SJCRH30 (cell line): Measurements from ENCODE around the gene NDUFV2. TPM values are rescaled to one million over a fixed set of nuclear protein-coding genes. Genes with fewer than 3 reads are reported as not detected.

Source experiments
- DNase-seq, 2 experiments: peaks; one replicate each; pipeline ENCODE4 v3.0.0-alpha.2; 2015 to 2020
- H3K27ac ChIP-seq: fragments of 250-450 bp; sonication (Bioruptor Pico); 2 replicates; pipeline ENCODE4 v1.5.1; 2020; ENCODE audit warnings: mild to moderate bottlenecking, moderate library complexity
- H3K27me3 ChIP-seq: fragments of 250-450 bp; sonication (Bioruptor Pico); 2 replicates; pipeline ENCODE4 v1.5.1; 2020; ENCODE audit warnings: mild to moderate bottlenecking, moderate library complexity
- H3K36me3 ChIP-seq: fragments of 250-450 bp; sonication (Bioruptor Pico); 2 replicates; pipeline ENCODE4 v1.5.1; 2020; ENCODE audit warnings: mild to moderate bottlenecking, moderate library complexity
- H3K4me1 ChIP-seq: fragments of 250-450 bp; sonication (Bioruptor Pico); 2 replicates; pipeline ENCODE4 v1.5.1; 2020; ENCODE audit warnings: mild to moderate bottlenecking, moderate library complexity
- H3K4me3 ChIP-seq: fragments of 250-450 bp; sonication (Bioruptor Pico); 2 replicates; pipeline ENCODE4 v1.5.1; 2020; ENCODE audit warnings: mild to moderate bottlenecking, moderate library complexity
- H3K9me3 ChIP-seq: fragments of 250-450 bp; sonication (Bioruptor Pico); replicated peaks from 2 replicates; pipeline ENCODE4 v1.5.1; 2020; ENCODE audit warnings: mild to moderate bottlenecking, moderate library complexity
- total RNA-seq: library from RNA; depleted of rRNA; stranded (reverse); fragments of >200 nt; shearing (Covaris generic); gene quantifications from 2 replicates; pipeline ENCODE4 v1.2.3, GENCODE V29; 2014; rRNA removed

The NDUFV2 gene
- 111 and 125 TPM in 2 replicates for total RNA-seq

DNA sequence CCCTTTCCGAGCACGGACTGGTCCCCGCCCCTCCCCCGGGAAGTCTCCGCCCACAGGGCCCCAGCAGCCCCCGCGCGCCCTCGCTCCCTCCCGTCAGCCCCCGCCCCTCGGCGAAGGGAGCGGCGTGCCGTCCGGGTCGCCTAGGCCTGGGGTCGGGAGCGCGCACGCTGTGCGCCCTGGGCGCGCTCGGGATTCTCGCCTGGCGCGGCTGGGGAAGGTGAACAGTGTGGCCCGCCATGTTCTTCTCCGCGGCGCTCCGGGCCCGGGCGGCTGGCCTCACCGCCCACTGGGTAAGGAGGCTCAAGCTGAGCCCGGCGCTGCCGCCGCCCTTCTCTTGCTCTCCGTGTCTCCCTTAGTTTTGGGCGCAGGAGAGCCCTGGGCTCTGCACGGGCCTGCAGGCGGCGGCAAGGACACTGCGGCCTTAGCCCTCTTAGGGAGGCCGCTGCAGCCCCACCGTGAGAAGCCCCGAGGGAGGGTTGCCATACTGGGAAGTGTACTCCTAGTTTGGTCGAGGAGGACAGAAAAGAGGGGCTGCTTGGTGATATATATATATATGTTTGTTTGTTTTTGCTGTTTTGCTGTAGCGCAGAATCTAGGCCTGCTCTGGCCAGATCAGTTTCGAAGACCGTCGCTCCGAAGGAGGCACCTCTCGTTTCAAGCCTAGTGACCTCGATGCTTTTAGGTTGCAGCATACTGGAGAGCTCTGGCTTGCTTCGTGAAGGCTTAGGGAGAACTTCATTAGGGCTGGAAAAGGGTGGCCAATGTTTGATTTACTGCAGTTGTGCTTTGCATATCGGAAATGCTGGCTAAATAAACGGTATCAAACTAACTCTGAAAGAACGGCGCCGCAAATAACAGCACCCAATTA is at the start of gene NDUFV2:
NDUFV2 (plus strand) TSS at position 192 of the 868 bp plus-strand sequence; CDS start at position 237, 45 bp downstream.
- H3K9me3 ChIP-seq, result no peaks in the 10 kb centered on the region
- H3K27me3 ChIP-seq, result no peaks in the 10 kb centered on the region
- H3K27ac ChIP-seq, result peak within 1 kb of the TSS; percentile 85
- H3K4me1 ChIP-seq, result no peaks in the 10 kb centered on the region
- H3K4me3 ChIP-seq, result peak within 1 kb of the TSS; percentile 87
- H3K36me3 ChIP-seq, result no peaks in the 10 kb centered on the region
- DNase-seq, result peak; percentile 91 to 92

DNA sequence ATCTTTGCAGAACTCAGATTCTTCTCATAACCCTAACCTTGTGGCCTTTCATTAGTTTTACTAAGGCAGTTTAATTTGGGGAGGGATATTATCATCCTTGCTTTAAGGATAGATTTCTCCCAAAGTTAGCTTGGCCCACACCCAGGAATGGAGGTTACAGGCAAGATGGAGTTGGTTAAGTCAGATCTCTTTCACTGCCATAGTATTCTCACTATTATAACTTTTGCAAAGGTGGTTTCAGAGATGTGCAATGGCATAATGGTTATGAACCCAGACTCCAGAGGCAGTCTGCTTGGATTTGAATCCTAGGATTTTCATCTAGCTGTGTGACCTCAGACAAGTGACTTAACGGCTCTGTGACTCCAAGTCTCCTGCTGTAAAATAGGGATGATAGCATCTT is 48.7 kb upstream of the NDUFV2 start:
- H3K9me3 ChIP-seq, result no peaks in the 10 kb centered on the region
- no peaks in the 10 kb centered on the region for H3K27me3 ChIP-seq
- H3K36me3 ChIP-seq, result no peaks in the 10 kb centered on the region
- no peak overlapping the region for H3K4me3 ChIP-seq
- DNase-seq, result no peak
- H3K4me1 ChIP-seq, result no peaks in the 10 kb centered on the region
- H3K27ac ChIP-seq, result no peak overlapping the region

DNA sequence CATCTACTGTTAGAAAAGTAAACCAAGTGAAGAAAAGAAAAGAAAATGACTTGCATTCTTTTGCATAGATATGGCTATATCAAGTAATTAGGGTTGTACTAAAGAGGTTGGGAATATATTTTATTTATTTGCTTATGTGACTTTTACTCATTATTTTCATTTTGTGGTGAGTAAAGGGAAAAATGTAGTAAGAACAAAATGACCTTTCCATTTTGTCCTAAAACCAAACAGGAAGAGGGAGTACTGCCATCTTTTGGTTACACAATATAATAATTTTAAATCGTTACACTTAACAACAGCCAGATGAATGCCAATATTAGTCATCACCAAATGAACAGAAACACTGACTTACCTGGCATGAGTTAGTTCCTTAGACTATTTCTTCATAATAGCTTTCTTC is 47.3 kb upstream of the NDUFV2 start:
- no peaks in the 10 kb centered on the region for H3K4me1 ChIP-seq
- no peak for DNase-seq
- H3K36me3 ChIP-seq, result no peaks in the 10 kb centered on the region
- no peak overlapping the region for H3K4me3 ChIP-seq
- no peaks in the 10 kb centered on the region for H3K9me3 ChIP-seq
- no peak overlapping the region for H3K27ac ChIP-seq
- no peaks in the 10 kb centered on the region for H3K27me3 ChIP-seq

DNA sequence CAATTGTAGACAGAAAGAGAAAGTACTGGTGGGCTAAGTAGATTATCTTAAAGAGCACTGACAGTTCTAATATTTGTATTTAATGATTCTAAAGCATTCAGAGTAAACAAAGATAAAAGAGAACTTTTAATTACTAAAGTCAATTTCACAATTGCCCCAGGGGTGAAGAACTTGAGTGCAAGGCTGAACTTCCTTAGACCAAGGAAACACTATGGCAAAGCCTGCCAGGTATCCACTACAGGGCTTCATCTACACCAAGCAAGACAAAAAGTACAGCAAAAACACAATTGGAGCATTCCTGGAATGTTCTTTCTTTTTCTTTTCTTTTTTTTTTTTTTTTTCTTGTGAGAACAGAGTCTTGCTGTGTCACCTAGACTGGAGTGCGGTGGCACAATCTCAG is 46.9 kb upstream of the NDUFV2 start:
- no peak overlapping the region for H3K4me3 ChIP-seq
- no peaks in the 10 kb centered on the region for H3K4me1 ChIP-seq
- H3K27me3 ChIP-seq, result no peaks in the 10 kb centered on the region
- H3K27ac ChIP-seq, result no peak overlapping the region
- no peaks in the 10 kb centered on the region for H3K9me3 ChIP-seq
- H3K36me3 ChIP-seq, result no peaks in the 10 kb centered on the region
- no peak for DNase-seq

DNA sequence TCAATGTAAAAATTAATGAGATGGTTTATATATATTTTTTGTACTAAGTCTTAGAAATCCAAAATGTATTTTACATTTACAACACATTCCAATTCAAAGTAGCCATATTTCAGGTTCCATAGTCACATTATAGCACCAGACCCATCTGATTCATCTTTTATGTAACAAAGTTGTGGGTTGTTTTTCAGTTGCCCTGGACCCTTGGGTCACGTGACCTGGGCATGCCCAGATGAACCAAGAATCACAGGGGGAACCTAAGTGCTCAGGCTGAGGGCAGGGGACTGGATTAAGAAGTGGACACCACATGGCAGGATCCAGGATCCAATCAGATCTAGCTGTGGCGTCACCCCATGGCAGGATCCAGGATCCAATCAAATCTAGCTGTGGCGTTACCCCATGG is 44.9 kb upstream of the NDUFV2 start:
- no peak overlapping the region for H3K27ac ChIP-seq
- no peak for DNase-seq
- H3K36me3 ChIP-seq, result no peaks in the 10 kb centered on the region
- H3K4me1 ChIP-seq, result no peaks in the 10 kb centered on the region
- no peaks in the 10 kb centered on the region for H3K9me3 ChIP-seq
- no peak overlapping the region for H3K4me3 ChIP-seq
- H3K27me3 ChIP-seq, result no peaks in the 10 kb centered on the region

DNA sequence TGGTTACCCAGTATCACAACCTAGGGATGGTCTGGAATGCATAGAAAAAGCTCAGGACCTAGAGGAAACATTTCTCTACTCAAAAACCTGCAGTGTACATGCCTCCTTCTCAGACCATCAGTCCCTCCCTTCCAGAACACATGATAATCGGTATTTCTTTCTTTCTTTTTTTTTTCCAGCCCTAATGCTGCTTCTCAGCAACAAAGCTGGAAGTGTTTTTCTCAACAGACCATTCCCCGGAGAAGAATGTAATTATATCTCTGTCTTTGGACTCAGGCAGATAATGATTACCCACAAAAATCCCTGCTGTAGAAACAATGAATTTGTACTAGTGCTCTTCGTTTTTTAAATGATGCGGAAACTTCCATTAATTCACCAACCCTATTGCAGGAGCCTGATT is 44.1 kb upstream of the NDUFV2 start:
- H3K4me1 ChIP-seq, result no peaks in the 10 kb centered on the region
- H3K27ac ChIP-seq, result no peak overlapping the region
- no peak overlapping the region for H3K4me3 ChIP-seq
- no peaks in the 10 kb centered on the region for H3K9me3 ChIP-seq
- no peaks in the 10 kb centered on the region for H3K27me3 ChIP-seq
- no peak for DNase-seq
- H3K36me3 ChIP-seq, result no peaks in the 10 kb centered on the region

DNA sequence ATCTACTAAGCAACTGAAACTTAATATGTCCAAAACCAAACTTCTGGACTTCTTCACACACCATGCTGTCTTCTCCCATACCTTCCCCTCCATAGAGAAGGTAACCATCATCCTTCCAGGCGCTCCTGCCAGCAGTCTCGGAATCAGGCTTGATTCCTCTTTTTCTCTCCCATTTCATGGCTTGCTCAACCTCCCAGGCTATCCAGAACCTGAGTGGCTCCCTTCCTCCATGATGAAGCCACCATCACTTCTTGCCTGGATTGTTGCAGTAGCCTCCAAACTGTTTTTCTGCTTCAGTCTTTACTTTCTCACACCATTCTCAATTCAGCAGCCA is 40.1 kb upstream of the NDUFV2 start:
- Histone ChIP-seq H3K4me3 (no peak overlapping the region), H3K9me3 (no peaks in the 10 kb centered on the region), H3K36me3 (no peaks in the 10 kb centered on the region), H3K27ac (no peak overlapping the region), H3K4me1 (no peaks in the 10 kb centered on the region), H3K27me3 (no peaks in the 10 kb centered on the region)
- DNase-seq, result no peak

DNA sequence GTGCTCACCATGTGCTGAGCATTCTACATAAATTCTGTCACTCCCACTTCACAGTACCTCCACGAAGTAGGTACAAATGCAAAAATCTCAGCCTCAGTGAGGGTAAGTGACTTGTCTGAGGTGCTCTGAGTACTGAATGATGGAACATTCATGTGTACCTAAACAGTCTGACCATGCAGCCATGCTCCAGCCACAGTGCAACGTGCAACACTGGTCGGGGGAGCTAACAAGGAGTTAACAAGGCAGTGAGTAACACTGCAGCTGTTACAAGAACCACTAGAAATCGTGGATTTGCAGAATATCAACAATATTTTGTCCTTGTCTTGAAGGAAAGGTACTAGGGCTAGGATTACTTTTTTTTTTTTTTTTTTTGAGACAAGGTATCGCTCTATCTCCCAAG is 36.6 kb upstream of the NDUFV2 start:
- Histone ChIP-seq H3K9me3 (no peaks in the 10 kb centered on the region), H3K27ac (no peak overlapping the region), H3K27me3 (no peaks in the 10 kb centered on the region), H3K36me3 (no peaks in the 10 kb centered on the region), H3K4me1 (no peaks in the 10 kb centered on the region), H3K4me3 (no peak overlapping the region)
- no peak for DNase-seq

DNA sequence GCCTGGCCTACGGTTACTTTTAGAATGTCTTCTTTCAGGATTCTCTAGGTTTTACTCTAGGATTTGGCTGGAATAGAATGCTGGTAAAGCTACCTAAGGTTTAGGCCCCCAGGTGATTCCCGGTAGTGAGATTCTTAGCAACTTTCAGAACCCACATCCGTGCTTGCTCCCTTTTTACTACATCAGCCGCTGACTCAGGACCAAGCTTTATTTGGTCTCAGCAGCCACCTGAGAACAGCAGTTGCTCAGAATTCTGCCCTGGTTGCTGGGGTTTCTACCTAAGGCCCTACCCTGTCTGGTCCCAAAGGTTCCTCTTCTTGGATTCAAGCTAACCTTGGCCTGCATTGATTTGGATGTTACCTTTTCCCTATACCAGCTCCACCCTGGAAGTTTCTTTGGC is 36.1 kb upstream of the NDUFV2 start:
- Histone ChIP-seq H3K4me1 (no peaks in the 10 kb centered on the region), H3K9me3 (no peaks in the 10 kb centered on the region), H3K27ac (no peak overlapping the region), H3K27me3 (no peaks in the 10 kb centered on the region), H3K36me3 (no peaks in the 10 kb centered on the region), H3K4me3 (no peak overlapping the region)
- DNase-seq, result no peak

DNA sequence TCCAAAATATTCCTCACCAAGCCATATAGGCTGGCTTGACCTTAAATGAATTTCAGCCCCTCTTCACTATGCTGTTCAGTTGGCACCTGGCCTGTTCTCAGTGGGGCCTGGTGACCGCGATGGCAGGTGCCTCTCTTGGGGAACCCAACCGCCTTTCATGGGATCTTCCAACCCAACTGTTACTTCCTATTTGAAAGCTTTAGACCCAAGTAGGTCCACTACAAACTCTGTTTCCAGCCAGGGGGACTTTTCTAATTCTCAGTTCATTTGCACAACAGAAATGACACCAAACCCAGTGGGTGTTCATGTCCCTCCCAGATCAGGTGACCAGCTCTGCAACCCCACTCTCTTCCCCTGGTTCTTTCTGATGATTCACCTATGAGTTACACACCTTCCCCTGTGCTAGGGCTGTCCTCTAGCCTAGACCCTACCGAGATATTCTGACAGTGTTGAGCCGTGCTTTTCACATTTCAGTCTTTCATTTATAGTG is 35.6 kb upstream of the NDUFV2 start:
- no peak overlapping the region for H3K27ac ChIP-seq
- no peaks in the 10 kb centered on the region for H3K9me3 ChIP-seq
- no peaks in the 10 kb centered on the region for H3K36me3 ChIP-seq
- H3K27me3 ChIP-seq, result no peaks in the 10 kb centered on the region
- no peak overlapping the region for H3K4me3 ChIP-seq
- no peak for DNase-seq
- no peaks in the 10 kb centered on the region for H3K4me1 ChIP-seq

DNA sequence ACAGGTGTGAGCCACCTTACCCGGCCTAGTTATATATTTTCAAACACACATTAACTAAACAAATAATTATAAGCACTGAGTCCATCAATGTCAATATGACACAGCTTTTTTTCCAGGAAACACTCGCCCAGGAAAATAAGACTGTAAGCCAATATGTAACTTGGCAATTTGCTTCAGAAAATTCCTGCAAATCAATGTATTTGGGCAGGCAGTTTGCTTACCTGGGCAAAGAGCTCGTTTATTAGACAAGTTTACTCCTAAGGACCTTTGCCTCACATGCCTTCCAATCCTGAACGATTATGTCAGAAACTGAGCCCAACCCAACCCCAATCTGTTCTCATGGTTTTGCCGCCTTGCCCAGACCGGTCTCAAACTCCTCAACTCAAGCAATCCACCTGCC is 34.7 kb upstream of the NDUFV2 start:
- no peak for DNase-seq
- Histone ChIP-seq H3K4me3 (no peak overlapping the region), H3K4me1 (no peaks in the 10 kb centered on the region), H3K27me3 (no peaks in the 10 kb centered on the region), H3K27ac (no peak overlapping the region), H3K9me3 (no peaks in the 10 kb centered on the region), H3K36me3 (no peaks in the 10 kb centered on the region)

DNA sequence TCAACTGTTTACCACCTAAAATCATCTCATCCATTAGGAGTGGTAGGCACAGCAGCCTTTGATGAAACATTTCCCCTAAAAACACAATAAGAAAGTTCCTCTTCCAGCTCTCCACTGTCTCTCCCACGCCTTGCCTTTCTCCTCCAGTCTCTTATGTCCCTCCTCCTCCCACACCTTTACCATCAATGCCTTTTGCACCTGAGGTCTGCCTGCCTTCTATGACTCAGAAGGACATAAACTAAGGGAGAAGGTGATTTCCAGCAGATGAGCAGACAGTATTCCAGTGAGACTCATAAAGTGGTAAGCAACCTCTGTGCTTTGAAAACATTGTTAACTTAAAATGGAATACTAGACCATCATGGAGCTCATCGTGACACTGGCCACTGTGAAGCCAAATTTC is 34.2 kb upstream of the NDUFV2 start:
- no peaks in the 10 kb centered on the region for H3K36me3 ChIP-seq
- DNase-seq, result no peak
- H3K4me3 ChIP-seq, result no peak overlapping the region
- no peak overlapping the region for H3K27ac ChIP-seq
- no peaks in the 10 kb centered on the region for H3K27me3 ChIP-seq
- no peaks in the 10 kb centered on the region for H3K4me1 ChIP-seq
- H3K9me3 ChIP-seq, result no peaks in the 10 kb centered on the region

DNA sequence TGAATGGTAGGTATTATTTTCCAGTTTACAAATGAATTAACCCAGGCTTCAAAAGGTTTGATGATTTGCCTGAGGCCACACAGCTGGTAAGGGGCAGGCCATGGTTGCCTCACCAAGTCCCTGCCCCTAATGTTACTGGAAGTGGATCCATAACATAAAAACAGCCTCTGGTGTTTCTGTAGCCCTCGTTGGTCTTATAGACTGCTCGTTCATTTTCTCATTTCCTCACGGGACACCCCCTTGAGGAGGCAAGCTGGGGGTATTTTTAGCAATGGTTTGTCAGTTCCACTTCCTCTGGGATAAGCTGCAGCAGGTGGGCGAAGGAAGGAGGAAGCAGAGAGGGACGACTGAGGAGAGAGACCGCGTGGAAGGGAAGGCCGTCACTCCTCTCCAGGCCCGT is 32.9 kb upstream of the NDUFV2 start:
- DNase-seq, result peak; percentile 56 to 75
- Histone ChIP-seq H3K9me3 (no peaks in the 10 kb centered on the region), H3K4me1 (no peaks in the 10 kb centered on the region), H3K27me3 (no peaks in the 10 kb centered on the region), H3K27ac (peak overlapping the region; percentile 36), H3K4me3 (peak overlapping the region; percentile 36), H3K36me3 (no peaks in the 10 kb centered on the region)

DNA sequence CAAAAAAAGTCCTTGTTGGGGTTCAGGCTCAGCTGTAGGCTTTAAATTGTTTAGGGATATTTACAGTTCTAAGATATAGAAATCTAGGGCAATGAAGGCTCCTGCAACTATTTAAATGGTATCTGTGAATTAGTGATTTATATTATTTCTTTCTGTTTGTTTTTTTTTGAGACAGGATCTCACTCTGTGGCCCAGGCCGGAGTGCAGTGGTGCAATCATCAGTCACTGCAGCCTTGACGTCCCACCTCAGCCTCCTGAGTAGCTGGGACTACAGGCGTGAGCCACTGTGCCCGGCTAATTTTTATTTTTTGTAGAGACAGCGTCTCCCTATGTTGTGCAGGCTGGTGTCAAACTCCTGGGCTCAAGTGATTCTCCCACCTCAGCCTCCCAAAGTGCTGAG is 32.3 kb upstream of the NDUFV2 start:
- Histone ChIP-seq H3K27ac (peak overlapping the region; percentile 36), H3K4me1 (no peaks in the 10 kb centered on the region), H3K4me3 (peak overlapping the region; percentile 36), H3K9me3 (no peaks in the 10 kb centered on the region), H3K27me3 (no peaks in the 10 kb centered on the region), H3K36me3 (no peaks in the 10 kb centered on the region)
- DNase-seq, result no peak

DNA sequence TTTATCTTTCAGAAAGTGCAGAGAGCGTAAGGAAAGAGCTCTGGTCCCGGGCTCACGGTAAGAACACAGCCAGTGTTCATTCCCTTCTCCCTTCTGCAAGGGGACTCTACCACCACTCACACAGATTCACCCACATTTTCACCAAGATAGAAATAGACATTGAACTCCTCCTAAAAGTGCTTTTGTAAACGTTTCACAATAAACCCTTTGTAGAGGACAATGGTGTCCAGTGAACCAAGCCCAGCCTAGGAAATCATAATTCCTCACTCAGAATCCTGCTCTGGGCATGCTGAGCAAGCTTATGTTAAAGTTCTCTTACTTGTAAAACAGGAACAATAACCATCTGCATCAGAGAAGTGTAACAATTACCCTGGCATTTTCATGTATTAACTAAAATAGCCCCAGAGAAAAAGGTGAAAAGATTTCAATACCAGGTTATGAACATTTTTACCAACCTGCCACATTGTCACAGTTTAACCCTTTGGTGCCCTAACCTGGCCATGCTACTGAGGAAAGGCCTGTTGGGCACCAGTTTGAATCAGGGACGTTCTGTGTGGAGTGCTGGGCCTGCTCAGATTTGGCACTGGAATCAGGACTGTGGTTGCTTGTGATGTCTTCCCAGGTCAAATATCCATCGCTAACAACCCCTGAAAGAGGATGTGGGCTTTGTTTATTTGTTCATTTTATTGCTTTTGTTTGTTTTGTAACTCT is 22.5 kb upstream of the NDUFV2 start:
- no peaks in the 10 kb centered on the region for H3K36me3 ChIP-seq
- H3K9me3 ChIP-seq, result no peaks in the 10 kb centered on the region
- no peak overlapping the region for H3K27ac ChIP-seq
- no peaks in the 10 kb centered on the region for H3K4me1 ChIP-seq
- no peak overlapping the region for H3K4me3 ChIP-seq
- DNase-seq, result no peak
- no peaks in the 10 kb centered on the region for H3K27me3 ChIP-seq
